ENCODE measurements around the gene SERPINB4.
"Not testable (repeated sequence)": the region's sequence is repeated elsewhere in the genome, so short reads cannot be mapped to it uniquely, and the experiment has no call there.

DNA sequence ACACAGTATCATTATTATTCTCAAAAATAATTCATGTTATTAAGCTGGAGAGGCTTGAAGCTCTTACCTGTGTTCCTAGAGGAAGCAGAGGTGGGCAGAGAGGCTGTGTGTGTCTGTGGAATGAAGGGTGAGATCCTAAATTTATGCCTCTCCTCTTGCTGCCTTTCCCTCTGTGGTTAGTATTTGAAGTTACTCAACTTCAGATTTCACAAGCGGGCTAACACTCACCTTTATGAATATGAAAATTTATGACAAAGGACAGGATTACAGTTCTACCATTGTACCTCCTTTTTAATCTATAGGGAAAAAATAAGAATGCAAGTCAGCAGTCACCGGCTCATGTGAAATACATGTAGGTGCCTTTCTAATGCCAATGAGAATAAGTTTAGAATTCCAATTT lies at the start of gene SERPINB4:
- TF ChIP-seq, protein P1, sequence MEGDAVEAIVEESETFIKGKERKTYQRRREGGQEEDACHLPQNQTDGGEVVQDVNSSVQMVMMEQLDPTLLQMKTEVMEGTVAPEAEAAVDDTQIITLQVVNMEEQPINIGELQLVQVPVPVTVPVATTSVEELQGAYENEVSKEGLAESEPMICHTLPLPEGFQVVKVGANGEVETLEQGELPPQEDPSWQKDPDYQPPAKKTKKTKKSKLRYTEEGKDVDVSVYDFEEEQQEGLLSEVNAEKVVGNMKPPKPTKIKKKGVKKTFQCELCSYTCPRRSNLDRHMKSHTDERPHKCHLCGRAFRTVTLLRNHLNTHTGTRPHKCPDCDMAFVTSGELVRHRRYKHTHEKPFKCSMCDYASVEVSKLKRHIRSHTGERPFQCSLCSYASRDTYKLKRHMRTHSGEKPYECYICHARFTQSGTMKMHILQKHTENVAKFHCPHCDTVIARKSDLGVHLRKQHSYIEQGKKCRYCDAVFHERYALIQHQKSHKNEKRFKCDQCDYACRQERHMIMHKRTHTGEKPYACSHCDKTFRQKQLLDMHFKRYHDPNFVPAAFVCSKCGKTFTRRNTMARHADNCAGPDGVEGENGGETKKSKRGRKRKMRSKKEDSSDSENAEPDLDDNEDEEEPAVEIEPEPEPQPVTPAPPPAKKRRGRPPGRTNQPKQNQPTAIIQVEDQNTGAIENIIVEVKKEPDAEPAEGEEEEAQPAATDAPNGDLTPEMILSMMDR (IDR thresholded peaks at IDR 0.05; ENCODE audit: low read depth, low read length), result not testable (repeated sequence)
- TF ChIP-seq POLR2A (IDR thresholded peaks at IDR 0.05; ENCODE audit: extremely low read depth, insufficient read length); MYC (IDR thresholded peaks at IDR 0.05; ENCODE audit: low read depth, low read length): not testable (repeated sequence)
- TF ChIP-seq, protein P2, sequence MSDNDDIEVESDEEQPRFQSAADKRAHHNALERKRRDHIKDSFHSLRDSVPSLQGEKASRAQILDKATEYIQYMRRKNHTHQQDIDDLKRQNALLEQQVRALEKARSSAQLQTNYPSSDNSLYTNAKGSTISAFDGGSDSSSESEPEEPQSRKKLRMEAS (IDR thresholded peaks at IDR 0.05; ENCODE audit: low read depth, low read length), result not testable (repeated sequence)
